Left ventricle myocardium inferior (tissue), 1 donor: ENCODE results near the gene NT5DC2. TPM values are rescaled to one million over a fixed set of nuclear protein-coding genes. Genes with fewer than 3 reads are reported as not detected.
A peak's percentile ranks its signal among the peaks of the same experiment; 100 is the strongest.

Experiments used
- DNase-seq: peaks from one replicate; pipeline ENCODE4 v3.0.0-alpha.2; 2020
- H3K27ac ChIP-seq: fragments of 200-600 bp; replicated peaks from 2 replicates; pipeline ENCODE4 v1.8.0; 2021
- H3K27me3 ChIP-seq: fragments of 200-600 bp; 2 replicates; pipeline ENCODE4 v1.8.0; 2021; ENCODE audit warnings: low read depth
- H3K36me3 ChIP-seq: fragments of 200-600 bp; 2 replicates; pipeline ENCODE4 v1.8.0; 2021
- H3K4me1 ChIP-seq: fragments of 200-600 bp; 2 replicates; pipeline ENCODE4 v1.8.0; 2021
- H3K4me3 ChIP-seq: fragments of 200-600 bp; 2 replicates; pipeline ENCODE4 v1.8.0; 2021; ENCODE audit warnings: mild to moderate bottlenecking, moderate library complexity
- H3K9me3 ChIP-seq: fragments of 200-600 bp; replicated peaks from 2 replicates; pipeline ENCODE4 v1.8.0; 2021
- CTCF ChIP-seq: fragments of 200-600 bp; IDR thresholded peaks from 2 replicates; pipeline ENCODE4 v1.8.0; 2021; ENCODE audit warnings: antibody characterized with exemption, mild to moderate bottlenecking, borderline replicate concordance
- intact Hi-C: fragments of 100-400 bp; cut with micrococcal nuclease; formaldehyde crosslinking; loops from one replicate; pipeline ENCODE4 v1.11.0; 2022
- total RNA-seq: library from RNA; stranded (reverse); fragmentation: NEBNext Ultra II Directional; extraction: Animal tissue kit (Norgen Biotek cat#: 25700); gene quantifications from one replicate; pipeline ENCODE4 v1.2.1, GENCODE V29; 2021
- donor health status: DM: no; HTN: yes; CAD: no; lungs with severe emphysema.

The NT5DC2 gene
- total RNA-seq, 1 donor from 2014 or later: 69.3 TPM

- intact Hi-C loops: no loop called here
- Histone ChIP-seq H3K4me1 (peaks cover 93% of the 10 kb centered on the region), H3K9me3 (no peaks in the 10 kb centered on the region)
These were observed 627 bp downstream of the NT5DC2 start for GRCh38 chr3:52532838-52533622.

GRCh38 chr3:52532517-52532837 is 1.2 kb downstream of the NT5DC2 start:
- Histone ChIP-seq H3K4me1 (peaks cover 87% of the 10 kb centered on the region), H3K27me3 (no peaks in the 10 kb centered on the region)
- intact Hi-C loops: no loop called here

More at GRCh38 chr3:52532838-52533622, 627 bp downstream of the NT5DC2 start:
- no peaks in the 10 kb centered on the region for H3K27me3 ChIP-seq
- H3K4me3 ChIP-seq: peak overlapping the region; percentile 82
- no peak for DNase-seq
- H3K27ac ChIP-seq: peak overlapping the region; percentile 94
- TF ChIP-seq CTCF: no peak
- H3K36me3 ChIP-seq: peaks cover under 1% of the 10 kb centered on the region

GRCh38 chr3:52531860-52532516 is 1.7 kb downstream of the NT5DC2 start:
- no peak for TF ChIP-seq CTCF
- DNase-seq: no peak
- Histone ChIP-seq H3K27me3 (no peaks in the 10 kb centered on the region), H3K4me1 (peaks cover 84% of the 10 kb centered on the region), H3K36me3 (peaks cover 9% of the 10 kb centered on the region), H3K4me3 (peak overlapping the region; percentile 82), H3K27ac (peak overlapping the region; percentile 94), H3K9me3 (no peaks in the 10 kb centered on the region)
- intact Hi-C loops: no loop called here

More at GRCh38 chr3:52532517-52532837, 1.2 kb downstream of the NT5DC2 start:
- peak overlapping the region; percentile 82 for H3K4me3 ChIP-seq
- peaks cover 6% of the 10 kb centered on the region for H3K36me3 ChIP-seq
- TF ChIP-seq CTCF: no peak
- peak overlapping the region; percentile 94 for H3K27ac ChIP-seq
- DNase-seq: no peak
- H3K9me3 ChIP-seq: no peaks in the 10 kb centered on the region

GRCh38 chr3:52530918-52531826 is 2.5 kb downstream of the NT5DC2 start:
- Histone ChIP-seq H3K36me3 (peaks cover 9% of the 10 kb centered on the region), H3K9me3 (no peaks in the 10 kb centered on the region), H3K4me1 (peaks cover 87% of the 10 kb centered on the region), H3K27me3 (no peaks in the 10 kb centered on the region), H3K4me3 (peak overlapping the region; percentile 82), H3K27ac (peak overlapping the region; percentile 94)
- DNase-seq: peak; percentile 72
- intact Hi-C loops: no loop called here
- TF ChIP-seq CTCF: no peak
